GM23338 (cell line): Measurements from ENCODE around the gene SMG6. TPM values are rescaled to one million over a fixed set of nuclear protein-coding genes. Genes with fewer than 3 reads are reported as not detected.

Source experiments
- ATAC-seq: fragments of 200-7000 bp; cut with Tn5 transposase; 3 replicates; pipeline ENCODE4 v1.9.1; 2020
- DNase-seq: peaks from one replicate; pipeline ENCODE4 v3.0.0-alpha.2; 2015; ENCODE audit warnings: low spot score
- H2AFZ ChIP-seq: fragments of 200-600 bp; sonication (generic); 2 replicates; pipeline ENCODE4 v1.8.0; 2016; ENCODE audit warnings: antibody characterized with exemption, mild to moderate bottlenecking, moderate library complexity
- H3F3A ChIP-seq: fragments of 200-600 bp; sonication (generic); replicated peaks from 2 replicates; pipeline ENCODE4 v1.8.0; 2017; ENCODE audit warnings: antibody characterized with exemption, mixed run types, low read depth
- H3K27ac ChIP-seq: fragments of 200-600 bp; sonication (generic); 2 replicates; pipeline ENCODE4 v1.6.1; 2016; ENCODE audit warnings: low read depth
- H3K27me3 ChIP-seq: fragments of 200-600 bp; sonication (generic); 2 replicates; pipeline ENCODE4 v1.8.0; 2016; ENCODE audit warnings: mild to moderate bottlenecking, mixed run types, moderate library complexity; ENCODE audit not compliant: insufficient read depth
- H3K36me3 ChIP-seq: fragments of 200-600 bp; sonication (generic); 2 replicates; pipeline ENCODE4 v1.8.0; 2016; ENCODE audit warnings: mild to moderate bottlenecking; ENCODE audit not compliant: insufficient read depth
- H3K4me1 ChIP-seq: fragments of 200-600 bp; sonication (generic); 2 replicates; pipeline ENCODE4 v1.8.0; 2016; ENCODE audit warnings: mild to moderate bottlenecking, moderate library complexity; ENCODE audit not compliant: insufficient read depth
- H3K4me2 ChIP-seq: fragments of 200-600 bp; sonication (generic); 2 replicates; pipeline ENCODE4 v1.7.1; 2017; ENCODE audit warnings: mixed run types
- H3K4me3 ChIP-seq: fragments of 200-600 bp; sonication (generic); 2 replicates; pipeline ENCODE4 v1.6.1; 2016; ENCODE audit warnings: mixed run types
- H3K79me2 ChIP-seq: fragments of 200-600 bp; sonication (generic); replicated peaks from 2 replicates; pipeline ENCODE4 v1.8.0; 2017; ENCODE audit warnings: mild to moderate bottlenecking; ENCODE audit not compliant: insufficient read depth
- H3K9me2 ChIP-seq: fragments of 200-600 bp; sonication (generic); 2 replicates; pipeline ENCODE4 v1.8.0; 2017; ENCODE audit not compliant: insufficient read depth
- H4K20me1 ChIP-seq: fragments of 200-600 bp; sonication (generic); replicated peaks from 2 replicates; pipeline ENCODE4 v1.8.0; 2017; ENCODE audit warnings: mild to moderate bottlenecking; ENCODE audit not compliant: insufficient read depth
- H3K27ac Mint-ChIP-seq: 2 replicates; pipeline ENCODE4 v1.8.0; 2020; ENCODE audit warnings: inconsistent platforms, mild to moderate bottlenecking, moderate library complexity, mixed read lengths
- H3K27me3 Mint-ChIP-seq: 3 replicates; pipeline ENCODE4 v1.8.0; 2022; ENCODE audit warnings: low read depth, mild to moderate bottlenecking, moderate library complexity, mixed read lengths, inconsistent platforms; ENCODE audit not compliant: insufficient read depth, poor library complexity
- H3K36me3 Mint-ChIP-seq: 3 replicates; pipeline ENCODE4 v1.8.0; 2021; ENCODE audit warnings: low read depth, mild to moderate bottlenecking, inconsistent platforms, moderate library complexity, mixed read lengths
- H3K4me1 Mint-ChIP-seq: 3 replicates; pipeline ENCODE4 v1.8.0; 2020; ENCODE audit warnings: mild to moderate bottlenecking, inconsistent platforms, mixed read lengths
- H3K4me3 Mint-ChIP-seq: 3 replicates; pipeline ENCODE4 v1.8.0; 2021; ENCODE audit warnings: moderate library complexity, mild to moderate bottlenecking, inconsistent platforms, mixed read lengths
- H3K9me3 Mint-ChIP-seq: 3 replicates; pipeline ENCODE4 v1.8.0; 2020; ENCODE audit warnings: moderate library complexity, mild to moderate bottlenecking, inconsistent platforms, mixed read lengths
- EZH2 ChIP-seq: fragments of 200-600 bp; sonication (generic); IDR thresholded peaks from one replicate; pipeline ENCODE4 v1.8.0; 2017; ENCODE audit warnings: antibody characterized with exemption, mild to moderate bottlenecking, low read depth; ENCODE audit not compliant: unreplicated experiment
- EZH2phosphoT487 ChIP-seq: fragments of 200-600 bp; sonication (generic); IDR thresholded peaks from one replicate; pipeline ENCODE4 v1.8.1; 2018; ENCODE audit warnings: antibody characterized with exemption; ENCODE audit not compliant: unreplicated experiment
- JUNB ChIP-seq: IDR thresholded peaks from one replicate; pipeline ENCODE4 v1.6.1; 2016; ENCODE audit warnings: antibody characterized with exemption; ENCODE audit not compliant: unreplicated experiment
- NANOG ChIP-seq: IDR thresholded peaks from 2 replicates; pipeline ENCODE4 v1.6.1; 2016; ENCODE audit warnings: antibody characterized with exemption, borderline replicate concordance
- POLR2AphosphoS5 ChIP-seq: IDR thresholded peaks from 2 replicates; pipeline ENCODE4 v1.6.1; 2016; ENCODE audit warnings: antibody characterized with exemption, low read depth
- REST ChIP-seq: IDR thresholded peaks from one replicate; pipeline ENCODE4 v1.6.1; 2018; ENCODE audit warnings: antibody characterized with exemption; ENCODE audit not compliant: unreplicated experiment
- STAT1 ChIP-seq: IDR thresholded peaks from one replicate; pipeline ENCODE4 v1.6.1; 2016; ENCODE audit warnings: antibody characterized with exemption; ENCODE audit not compliant: unreplicated experiment
- ZNF114 ChIP-seq: fragments of 250-450 bp; sonication (Bioruptor Pico); IDR thresholded peaks from 2 replicates; pipeline ENCODE4 v1.5.0; 2020; ENCODE audit warnings: mild to moderate bottlenecking, moderate library complexity
- ZNF331 ChIP-seq: fragments of 250-450 bp; sonication (Bioruptor Pico); IDR thresholded peaks from 2 replicates; pipeline ENCODE4 v1.5.0; 2020; ENCODE audit warnings: low read depth, mild to moderate bottlenecking, moderate library complexity
- ZNF462 ChIP-seq: fragments of 250-450 bp; sonication (Bioruptor Pico); IDR thresholded peaks from 2 replicates; pipeline ENCODE4 v1.5.0; 2020; ENCODE audit warnings: mild to moderate bottlenecking, moderate library complexity
- polyA plus RNA-seq: library from polyadenylated mRNA; unstranded; fragments of >200 nt; fragmentation: Nextera tagmentation; extraction: Ambion mirVana; gene quantifications from 2 replicates; pipeline ENCODE4 v1.2.1, GENCODE V29; 2016
- total RNA-seq: library from RNA; depleted of rRNA; stranded (reverse); fragments of >200 nt; shearing (Covaris generic); gene quantifications from 2 replicates; pipeline ENCODE4 v1.2.3, GENCODE V29; 2014
- TF ChIP-seq, protein P1 (sequence below), 2 experiments: fragments of 200-600 bp in 1 of 2; sonication (generic) in 1 of 2; conservative IDR thresholded peaks; 2 replicates each; pipeline versions ENCODE4 v1.5.1 to v1.6.1; 2016 to 2017; ENCODE audit warnings: antibody characterized with exemption in 2 of 2, low read depth in 2 of 2, mild to moderate bottlenecking in 2 of 2, moderate library complexity in 1 of 2

SMG6 gene
- total and polyA plus RNA-seq, 2 experiments from 2014 or later: 10.4 to 43.1 TPM

GRCh38 chr17:2240541-2240940, 63.0 kb downstream of the SMG6 start (continued):
- no peak for TF ChIP-seq EZH2
- TF ChIP-seq, protein P1, sequence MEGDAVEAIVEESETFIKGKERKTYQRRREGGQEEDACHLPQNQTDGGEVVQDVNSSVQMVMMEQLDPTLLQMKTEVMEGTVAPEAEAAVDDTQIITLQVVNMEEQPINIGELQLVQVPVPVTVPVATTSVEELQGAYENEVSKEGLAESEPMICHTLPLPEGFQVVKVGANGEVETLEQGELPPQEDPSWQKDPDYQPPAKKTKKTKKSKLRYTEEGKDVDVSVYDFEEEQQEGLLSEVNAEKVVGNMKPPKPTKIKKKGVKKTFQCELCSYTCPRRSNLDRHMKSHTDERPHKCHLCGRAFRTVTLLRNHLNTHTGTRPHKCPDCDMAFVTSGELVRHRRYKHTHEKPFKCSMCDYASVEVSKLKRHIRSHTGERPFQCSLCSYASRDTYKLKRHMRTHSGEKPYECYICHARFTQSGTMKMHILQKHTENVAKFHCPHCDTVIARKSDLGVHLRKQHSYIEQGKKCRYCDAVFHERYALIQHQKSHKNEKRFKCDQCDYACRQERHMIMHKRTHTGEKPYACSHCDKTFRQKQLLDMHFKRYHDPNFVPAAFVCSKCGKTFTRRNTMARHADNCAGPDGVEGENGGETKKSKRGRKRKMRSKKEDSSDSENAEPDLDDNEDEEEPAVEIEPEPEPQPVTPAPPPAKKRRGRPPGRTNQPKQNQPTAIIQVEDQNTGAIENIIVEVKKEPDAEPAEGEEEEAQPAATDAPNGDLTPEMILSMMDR (conservative IDR thresholded peaks at IDR 0.05; ENCODE audit: low read depth in 2 of 2): no peak

GRCh38 chr17:2239882-2240430, 63.6 kb downstream of the SMG6 start:
- peaks cover 7% of the 10 kb centered on the region; the same call in 1 of the 3 replicates for H3K4me1 Mint-ChIP-seq
- no peak overlapping the region for H3K27ac Mint-ChIP-seq
- no peak overlapping the region for H3K4me3 ChIP-seq
- no peak overlapping the region for H3K27ac ChIP-seq
- H2AFZ ChIP-seq: no peak overlapping the region
- no peak overlapping the region for H3K4me3 Mint-ChIP-seq
- H3K36me3 ChIP-seq: no peaks in the 10 kb centered on the region; the same call in 1 of the 2 replicates
- ATAC-seq (no peak), DNase-seq (no peak)
- peaks cover 20% of the 10 kb centered on the region for H3K36me3 Mint-ChIP-seq
- H3K79me2 ChIP-seq: no peaks in the 10 kb centered on the region
- no peaks in the 10 kb centered on the region for H3K9me3 Mint-ChIP-seq
- peaks cover 1% of the 10 kb centered on the region for H3K27me3 Mint-ChIP-seq
- no peak overlapping the region for H3K4me2 ChIP-seq
- H4K20me1 ChIP-seq: peaks cover 9% of the 10 kb centered on the region
- H3K27me3 ChIP-seq: no peaks in the 10 kb centered on the region
- H3K4me1 ChIP-seq: no peaks in the 10 kb centered on the region; the same call in 1 of the 2 replicates
- H3K9me2 ChIP-seq: no peaks in the 10 kb centered on the region
- H3F3A ChIP-seq: peaks cover 3% of the 10 kb centered on the region; the same call in 1 of the 2 replicates
- TF ChIP-seq JUNB (no peak), EZH2 (no peak), ZNF114 (CRISPR knock-in tag) (no peak), STAT1 (no peak), NANOG (no peak), ZNF331 (CRISPR knock-in tag) (no peak), POLR2AphosphoS5 (no peak), ZNF462 (CRISPR knock-in tag) (no peak), REST (no peak), EZH2phosphoT487 (no peak)
- TF ChIP-seq, protein P1 (conservative IDR thresholded peaks at IDR 0.05; ENCODE audit: low read depth in 2 of 2): no peak
